Liver (tissue), 9 donors: ENCODE data around the gene SAFB2. TPM values are rescaled to one million over a fixed set of nuclear protein-coding genes. Genes with fewer than 3 reads are reported as not detected.

Experiments used
- DNase-seq: peaks from one replicate; pipeline ENCODE4 v3.0.0-alpha.2; 2017; ENCODE audit warnings: low spot score
- H3K27ac ChIP-seq, 2 donors: one replicate each; pipeline ENCODE4 v1.7.0; 2013; ENCODE audit warnings: inconsistent platforms in 2 of 2, low read length in 2 of 2, control low read depth in 1 of 2, low read depth in 1 of 2, mild to moderate bottlenecking in 1 of 2
- H3K27me3 ChIP-seq, 4 donors: one replicate each; pipeline versions ENCODE4 v1.6.1 to v1.7.0; 2013; ENCODE audit warnings: low read length in 3 of 4, inconsistent platforms in 1 of 4, mild to moderate bottlenecking in 1 of 4, moderate library complexity in 1 of 4; ENCODE audit not compliant: control insufficient read depth in 4 of 4, insufficient read depth in 4 of 4
- H3K36me3 ChIP-seq, 4 donors: one replicate each; pipeline versions ENCODE4 v1.6.1 to v1.7.0; 2013; ENCODE audit warnings: low read length in 3 of 4, mild to moderate bottlenecking in 3 of 4, low read depth in 1 of 4, moderate library complexity in 1 of 4; ENCODE audit not compliant: control insufficient read depth in 4 of 4, insufficient read depth in 3 of 4
- H3K4me1 ChIP-seq, 4 donors: one replicate each; pipeline versions ENCODE4 v1.6.1 to v1.7.0; 2013; ENCODE audit warnings: low read length in 3 of 4, mild to moderate bottlenecking in 3 of 4, moderate library complexity in 1 of 4; ENCODE audit not compliant: control insufficient read depth in 4 of 4, insufficient read depth in 4 of 4
- H3K4me3 ChIP-seq, 3 donors: one replicate each; pipeline versions ENCODE4 v1.6.1 to v1.7.0; 2013; ENCODE audit warnings: low read length in 3 of 3, control low read depth in 1 of 3, low read depth in 1 of 3, mild to moderate bottlenecking in 1 of 3
- H3K9ac ChIP-seq, 2 donors: one replicate each; pipeline ENCODE4 v1.7.0; 2013; ENCODE audit warnings: low read length in 2 of 2, mild to moderate bottlenecking in 2 of 2, moderate library complexity in 2 of 2, control low read depth in 1 of 2, low read depth in 1 of 2
- H3K9me3 ChIP-seq, 4 donors: one replicate each; pipeline versions ENCODE4 v1.6.1 to v1.7.0; 2013; ENCODE audit warnings: low read length in 3 of 4; ENCODE audit not compliant: control insufficient read depth in 4 of 4
- EGR1 ChIP-seq, 2 donors: IDR thresholded peaks; 2 replicates each; pipeline ENCODE4 v1.6.1; 2016 to 2018; ENCODE audit warnings: antibody characterized with exemption in 2 of 2, low read depth in 2 of 2
- FOXA1 ChIP-seq: IDR thresholded peaks from 2 replicates; pipeline ENCODE4 v1.6.1; 2016; ENCODE audit warnings: antibody characterized with exemption
- FOXA2 ChIP-seq: IDR thresholded peaks from 2 replicates; pipeline ENCODE4 v1.6.1; 2016; ENCODE audit warnings: antibody characterized with exemption
- HNF4A ChIP-seq, 2 donors: conservative IDR thresholded peaks; 2 replicates each; pipeline ENCODE4 v1.6.1; 2016; ENCODE audit warnings: antibody characterized with exemption in 2 of 2, mild to moderate bottlenecking in 2 of 2
- HNF4G ChIP-seq: IDR thresholded peaks from 2 replicates; pipeline ENCODE4 v1.6.1; 2016; ENCODE audit warnings: antibody characterized with exemption
- JUND ChIP-seq, 2 donors: IDR thresholded peaks; 2 replicates each; pipeline ENCODE4 v1.6.1; 2016; ENCODE audit warnings: antibody characterized with exemption in 2 of 2
- NR2F2 ChIP-seq: IDR thresholded peaks from 2 replicates; pipeline ENCODE4 v1.6.1; 2016; ENCODE audit warnings: antibody characterized with exemption
- RAD21 ChIP-seq, 2 donors: IDR thresholded peaks; 2 replicates each; pipeline ENCODE4 v1.6.1; 2016; ENCODE audit warnings: antibody characterized with exemption in 2 of 2, mild to moderate bottlenecking in 2 of 2
- RXRA ChIP-seq, 2 donors: IDR thresholded peaks; 2 replicates each; pipeline ENCODE4 v1.6.1; 2017 to 2018; ENCODE audit warnings: antibody characterized with exemption in 2 of 2, mild to moderate bottlenecking in 1 of 2
- SP1 ChIP-seq: IDR thresholded peaks from 2 replicates; pipeline ENCODE4 v1.6.1; 2018; ENCODE audit warnings: antibody characterized with exemption, mild to moderate bottlenecking
- TAF1 ChIP-seq: conservative IDR thresholded peaks from 2 replicates; pipeline ENCODE4 v1.6.1; 2016; ENCODE audit warnings: antibody characterized with exemption, mild to moderate bottlenecking
- YY1 ChIP-seq: IDR thresholded peaks from 2 replicates; pipeline ENCODE4 v1.6.1; 2016; ENCODE audit warnings: antibody characterized with exemption, mild to moderate bottlenecking
- WGBS: extraction: QIAGEN DNeasy Blood & Tissue Kit; methylation state at CpG from one replicate; pipeline ENCODE4 v1.1.7; 2013; 5-methylcytosine and 5-hydroxymethylcytosine counted together
- polyA plus RNA-seq, 2 donors: library from polyadenylated mRNA; stranded (reverse) in 1 of 2; unstranded in 1 of 2; fragments of 200-250 nt in 1 of 2; fragments of >200 nt in 1 of 2; fragmentation: Nextera tagmentation in 1 of 2; extraction: Ambion mirVana in 1 of 2; gene quantifications; one replicate each; pipeline versions ENCODE4 v1.2.1 to v1.2.3, GENCODE V29; 2013 to 2015
- total RNA-seq, 2 donors: library from RNA; depleted of rRNA; stranded (reverse); fragments of >200 nt; gene quantifications; one replicate each; pipeline ENCODE4 v1.2.3, GENCODE V29; 2014
- TF ChIP-seq, protein P1 (sequence below): IDR thresholded peaks from 2 replicates; pipeline ENCODE4 v1.6.1; 2016; ENCODE audit warnings: antibody characterized with exemption
- TF ChIP-seq, protein P2 (sequence below): IDR thresholded peaks from 2 replicates; pipeline ENCODE4 v1.6.1; 2016; ENCODE audit warnings: antibody characterized with exemption
- TF ChIP-seq, protein P3 (sequence below): IDR thresholded peaks from 2 replicates; pipeline ENCODE4 v1.6.1; 2016; ENCODE audit warnings: antibody characterized with exemption, mild to moderate bottlenecking
- TF ChIP-seq, protein P4 (sequence below): IDR thresholded peaks from 2 replicates; pipeline ENCODE4 v1.6.1; 2016; ENCODE audit warnings: antibody characterized with exemption
- TF ChIP-seq, protein P5 (sequence below): fragments of 150-350 bp; IDR thresholded peaks from 2 replicates; pipeline ENCODE4 v1.5.1; 2017; ENCODE audit warnings: improper control_type of control experiment, low read depth, low read length; ENCODE audit not compliant: missing input control
- donor health status: healthy.
- donor health status: healthy.
- donor health status: healthy.
- donor health status: healthy.
- donor health status: healthy.

SAFB2 gene
- total and polyA plus RNA-seq, 4 donors = 18.7 to 57.8 (median 28.5) TPM

DNA sequence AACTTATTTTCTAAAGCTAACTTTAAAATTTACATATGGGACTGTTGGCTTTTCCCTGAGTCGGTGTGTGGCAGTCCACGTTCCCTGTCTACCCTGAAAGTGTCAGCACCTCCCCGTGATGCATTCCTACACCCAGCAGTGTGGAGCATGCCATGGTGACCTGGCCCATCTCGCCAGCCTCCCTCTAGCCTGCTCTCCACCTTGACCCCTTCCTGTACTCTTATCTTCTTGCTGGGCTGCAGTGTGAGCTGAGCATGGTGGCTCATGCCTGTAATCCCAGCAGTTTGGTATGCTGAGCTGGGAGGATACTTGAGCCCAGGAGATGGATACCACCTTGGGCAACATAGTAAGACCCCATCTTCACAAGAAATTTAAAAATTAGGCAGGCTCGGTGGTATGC is 32.4 kb upstream of the SAFB2 start:
- WGBS = 96% methylated on average over 5 of the region's 5 CpGs
- H3K36me3 ChIP-seq = peaks cover 21 to 76% (median 59%) of the 10 kb centered on the region in 4 donors
- no peak for TF ChIP-seq EGR1 (IDR thresholded peaks at IDR 0.05; ENCODE audit: low read depth in 2 of 2)
- TF ChIP-seq, protein P1, sequence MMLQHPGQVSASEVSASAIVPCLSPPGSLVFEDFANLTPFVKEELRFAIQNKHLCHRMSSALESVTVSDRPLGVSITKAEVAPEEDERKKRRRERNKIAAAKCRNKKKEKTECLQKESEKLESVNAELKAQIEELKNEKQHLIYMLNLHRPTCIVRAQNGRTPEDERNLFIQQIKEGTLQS = no peak
- no peak for TF ChIP-seq NR2F2
- no peak for TF ChIP-seq YY1
- no peak for TF ChIP-seq FOXA2
- no peak for TF ChIP-seq RXRA (IDR thresholded peaks at IDR 0.05)
- TF ChIP-seq, protein P2, sequence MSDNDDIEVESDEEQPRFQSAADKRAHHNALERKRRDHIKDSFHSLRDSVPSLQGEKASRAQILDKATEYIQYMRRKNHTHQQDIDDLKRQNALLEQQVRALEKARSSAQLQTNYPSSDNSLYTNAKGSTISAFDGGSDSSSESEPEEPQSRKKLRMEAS = no peak
- no peak for TF ChIP-seq HNF4G
- TF ChIP-seq, protein P3, sequence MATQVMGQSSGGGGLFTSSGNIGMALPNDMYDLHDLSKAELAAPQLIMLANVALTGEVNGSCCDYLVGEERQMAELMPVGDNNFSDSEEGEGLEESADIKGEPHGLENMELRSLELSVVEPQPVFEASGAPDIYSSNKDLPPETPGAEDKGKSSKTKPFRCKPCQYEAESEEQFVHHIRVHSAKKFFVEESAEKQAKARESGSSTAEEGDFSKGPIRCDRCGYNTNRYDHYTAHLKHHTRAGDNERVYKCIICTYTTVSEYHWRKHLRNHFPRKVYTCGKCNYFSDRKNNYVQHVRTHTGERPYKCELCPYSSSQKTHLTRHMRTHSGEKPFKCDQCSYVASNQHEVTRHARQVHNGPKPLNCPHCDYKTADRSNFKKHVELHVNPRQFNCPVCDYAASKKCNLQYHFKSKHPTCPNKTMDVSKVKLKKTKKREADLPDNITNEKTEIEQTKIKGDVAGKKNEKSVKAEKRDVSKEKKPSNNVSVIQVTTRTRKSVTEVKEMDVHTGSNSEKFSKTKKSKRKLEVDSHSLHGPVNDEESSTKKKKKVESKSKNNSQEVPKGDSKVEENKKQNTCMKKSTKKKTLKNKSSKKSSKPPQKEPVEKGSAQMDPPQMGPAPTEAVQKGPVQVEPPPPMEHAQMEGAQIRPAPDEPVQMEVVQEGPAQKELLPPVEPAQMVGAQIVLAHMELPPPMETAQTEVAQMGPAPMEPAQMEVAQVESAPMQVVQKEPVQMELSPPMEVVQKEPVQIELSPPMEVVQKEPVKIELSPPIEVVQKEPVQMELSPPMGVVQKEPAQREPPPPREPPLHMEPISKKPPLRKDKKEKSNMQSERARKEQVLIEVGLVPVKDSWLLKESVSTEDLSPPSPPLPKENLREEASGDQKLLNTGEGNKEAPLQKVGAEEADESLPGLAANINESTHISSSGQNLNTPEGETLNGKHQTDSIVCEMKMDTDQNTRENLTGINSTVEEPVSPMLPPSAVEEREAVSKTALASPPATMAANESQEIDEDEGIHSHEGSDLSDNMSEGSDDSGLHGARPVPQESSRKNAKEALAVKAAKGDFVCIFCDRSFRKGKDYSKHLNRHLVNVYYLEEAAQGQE = no peak
- no peak for TF ChIP-seq TAF1
- TF ChIP-seq RAD21 (IDR thresholded peaks at IDR 0.05) = no peak
- TF ChIP-seq, protein P4, sequence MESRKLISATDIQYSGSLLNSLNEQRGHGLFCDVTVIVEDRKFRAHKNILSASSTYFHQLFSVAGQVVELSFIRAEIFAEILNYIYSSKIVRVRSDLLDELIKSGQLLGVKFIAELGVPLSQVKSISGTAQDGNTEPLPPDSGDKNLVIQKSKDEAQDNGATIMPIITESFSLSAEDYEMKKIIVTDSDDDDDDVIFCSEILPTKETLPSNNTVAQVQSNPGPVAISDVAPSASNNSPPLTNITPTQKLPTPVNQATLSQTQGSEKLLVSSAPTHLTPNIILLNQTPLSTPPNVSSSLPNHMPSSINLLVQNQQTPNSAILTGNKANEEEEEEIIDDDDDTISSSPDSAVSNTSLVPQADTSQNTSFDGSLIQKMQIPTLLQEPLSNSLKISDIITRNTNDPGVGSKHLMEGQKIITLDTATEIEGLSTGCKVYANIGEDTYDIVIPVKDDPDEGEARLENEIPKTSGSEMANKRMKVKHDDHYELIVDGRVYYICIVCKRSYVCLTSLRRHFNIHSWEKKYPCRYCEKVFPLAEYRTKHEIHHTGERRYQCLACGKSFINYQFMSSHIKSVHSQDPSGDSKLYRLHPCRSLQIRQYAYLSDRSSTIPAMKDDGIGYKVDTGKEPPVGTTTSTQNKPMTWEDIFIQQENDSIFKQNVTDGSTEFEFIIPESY = no peak
- TF ChIP-seq, protein P5, sequence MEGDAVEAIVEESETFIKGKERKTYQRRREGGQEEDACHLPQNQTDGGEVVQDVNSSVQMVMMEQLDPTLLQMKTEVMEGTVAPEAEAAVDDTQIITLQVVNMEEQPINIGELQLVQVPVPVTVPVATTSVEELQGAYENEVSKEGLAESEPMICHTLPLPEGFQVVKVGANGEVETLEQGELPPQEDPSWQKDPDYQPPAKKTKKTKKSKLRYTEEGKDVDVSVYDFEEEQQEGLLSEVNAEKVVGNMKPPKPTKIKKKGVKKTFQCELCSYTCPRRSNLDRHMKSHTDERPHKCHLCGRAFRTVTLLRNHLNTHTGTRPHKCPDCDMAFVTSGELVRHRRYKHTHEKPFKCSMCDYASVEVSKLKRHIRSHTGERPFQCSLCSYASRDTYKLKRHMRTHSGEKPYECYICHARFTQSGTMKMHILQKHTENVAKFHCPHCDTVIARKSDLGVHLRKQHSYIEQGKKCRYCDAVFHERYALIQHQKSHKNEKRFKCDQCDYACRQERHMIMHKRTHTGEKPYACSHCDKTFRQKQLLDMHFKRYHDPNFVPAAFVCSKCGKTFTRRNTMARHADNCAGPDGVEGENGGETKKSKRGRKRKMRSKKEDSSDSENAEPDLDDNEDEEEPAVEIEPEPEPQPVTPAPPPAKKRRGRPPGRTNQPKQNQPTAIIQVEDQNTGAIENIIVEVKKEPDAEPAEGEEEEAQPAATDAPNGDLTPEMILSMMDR = no peak
- TF ChIP-seq HNF4A (conservative IDR thresholded peaks at IDR 0.05) = no peak
- TF ChIP-seq JUND (IDR thresholded peaks at IDR 0.05) = no peak
- TF ChIP-seq FOXA1 = no peak
- no peak for TF ChIP-seq SP1
- no peaks in the 10 kb centered on the region for H3K4me1 ChIP-seq
- no peak overlapping the region for H3K9ac ChIP-seq
- H3K27me3 ChIP-seq = no peaks in the 10 kb centered on the region
- no peaks in the 10 kb centered on the region for H3K9me3 ChIP-seq
- no peak overlapping the region for H3K4me3 ChIP-seq
- no peak for DNase-seq
- no peak overlapping the region for H3K27ac ChIP-seq

DNA sequence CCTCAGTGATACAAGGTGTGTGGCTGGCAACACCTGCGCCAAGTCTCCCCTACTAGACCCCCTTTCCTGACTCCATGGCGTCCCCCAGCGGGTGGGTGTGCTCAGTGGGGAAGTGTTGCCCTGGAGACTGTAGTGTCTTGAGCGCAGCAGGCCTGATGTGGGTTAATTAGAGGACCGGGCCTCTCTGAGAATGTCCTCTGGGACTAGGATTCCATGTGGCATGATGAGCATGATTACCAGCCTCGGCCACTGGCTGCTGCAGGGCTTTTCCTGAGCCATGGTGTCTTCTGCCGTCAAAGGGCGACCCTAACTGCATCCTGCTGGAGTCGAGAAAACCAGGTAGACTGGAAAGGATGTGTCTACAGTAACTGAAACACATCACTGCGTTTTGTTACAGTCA is 29.7 kb upstream of the SAFB2 start:
- H3K4me3 ChIP-seq = no peak overlapping the region
- H3K36me3 ChIP-seq = peaks cover 18 to 62% (median 54%) of the 10 kb centered on the region in 4 donors
- no peak for TF ChIP-seq HNF4G
- no peak for DNase-seq
- 95% methylated on average over 10 of the region's 10 CpGs for WGBS
- H3K27ac ChIP-seq = no peak overlapping the region
- H3K9ac ChIP-seq = no peak overlapping the region
- H3K4me1 ChIP-seq = peaks cover 1 to 13% (median 10%) of the 10 kb centered on the region in 4 donors
- no peaks in the 10 kb centered on the region for H3K27me3 ChIP-seq
- H3K9me3 ChIP-seq = no peaks in the 10 kb centered on the region
